GM06990 (cell line): Measurements from ENCODE around the gene MUC12.
"Not testable (repeated sequence)": the region's sequence is repeated elsewhere in the genome, so short reads cannot be mapped to it uniquely, and the experiment has no call there.

Experiments
- DNase-seq: peaks from one replicate; pipeline ENCODE4 v3.0.0-alpha.2; 2011; ENCODE audit not compliant: insufficient read length; ENCODE audit errors: extremely low read depth
- H3K27me3 ChIP-seq: replicated peaks from 2 replicates; pipeline ENCODE4 v1.6.0; 2011; ENCODE audit warnings: low read length; ENCODE audit not compliant: control insufficient read depth, insufficient read depth
- H3K36me3 ChIP-seq: 2 replicates; pipeline ENCODE4 v1.5.1; 2011; ENCODE audit warnings: low read length; ENCODE audit not compliant: control insufficient read depth, insufficient read depth
- H3K4me3 ChIP-seq: replicated peaks from 2 replicates; pipeline ENCODE4 v1.5.1; 2011; ENCODE audit warnings: low read depth, mild to moderate bottlenecking, control low read depth, low read length
- CTCF ChIP-seq: IDR thresholded peaks from 2 replicates; pipeline ENCODE4 v1.5.1; 2011; ENCODE audit warnings: low read length, control low read depth, mild to moderate bottlenecking, inconsistent platforms; ENCODE audit not compliant: insufficient read depth, poor library complexity, severe bottlenecking

MUC12 gene

GRCh38 chr7:101020444-101020843 lies 51.1 kb downstream of the MUC12 start:
- no peak for TF ChIP-seq CTCF
- no peaks in the 10 kb centered on the region; the same call in 1 of the 2 replicates for H3K36me3 ChIP-seq

GRCh38 chr7:101021703-101022102 lies 52.3 kb downstream of the MUC12 start:
- no peak for TF ChIP-seq CTCF
- DNase-seq = no peak
- H3K27me3 ChIP-seq = no peaks in the 10 kb centered on the region
- H3K4me3 ChIP-seq = no peak overlapping the region
- H3K36me3 ChIP-seq = no peaks in the 10 kb centered on the region

More at GRCh38 chr7:101020444-101020843, 51.1 kb downstream of the MUC12 start:
- DNase-seq = no peak
- Histone ChIP-seq H3K4me3 (no peak overlapping the region), H3K27me3 (no peaks in the 10 kb centered on the region)

GRCh38 chr7:101023839-101024238 lies 54.5 kb downstream of the MUC12 start:
- Histone ChIP-seq H3K4me3 (no peak overlapping the region), H3K27me3 (no peaks in the 10 kb centered on the region), H3K36me3 (no peaks in the 10 kb centered on the region)
- no peak for DNase-seq
- no peak for TF ChIP-seq CTCF

GRCh38 chr7:101031082-101031481 lies 61.7 kb downstream of the MUC12 start:
- no peak for DNase-seq
- no peak overlapping the region for H3K4me3 ChIP-seq

GRCh38 chr7:101035941-101036340 lies 66.6 kb downstream of the MUC12 start:
- Histone ChIP-seq H3K27me3 (no peaks in the 10 kb centered on the region), H3K36me3 (no peaks in the 10 kb centered on the region), H3K4me3 (no peak overlapping the region)
- TF ChIP-seq CTCF = no peak
- no peak for DNase-seq

More at GRCh38 chr7:101031082-101031481, 61.7 kb downstream of the MUC12 start:
- no peaks in the 10 kb centered on the region for H3K27me3 ChIP-seq
- no peak for TF ChIP-seq CTCF
- H3K36me3 ChIP-seq = no peaks in the 10 kb centered on the region

- not testable (repeated sequence) for H3K36me3 ChIP-seq, H3K27me3 ChIP-seq, DNase-seq, H3K4me3 ChIP-seq
Measured at GRCh38 chr7:101041283-101041682, 71.9 kb downstream of the MUC12 start.
